IMR-90 (cell line): ENCODE data around the gene TNIP2. TPM values are rescaled to one million over a fixed set of nuclear protein-coding genes. Genes with fewer than 3 reads are reported as not detected.

ENCODE experiments used
- CEBPB ChIP-seq: IDR thresholded peaks from 2 replicates; pipeline ENCODE4 v1.6.1; 2012; ENCODE audit warnings: low read depth, low read length, improper control_type of control experiment
- CHD1 ChIP-seq: IDR thresholded peaks from 2 replicates; pipeline ENCODE4 v1.6.1; 2012; ENCODE audit warnings: low read depth, low read length, improper control_type of control experiment
- MAFK ChIP-seq: IDR thresholded peaks from 2 replicates; pipeline ENCODE4 v1.6.1; 2012; ENCODE audit warnings: low read depth, low read length, improper control_type of control experiment
- NFE2L2 ChIP-seq: fragments of 150-350 bp; IDR thresholded peaks from 2 replicates; pipeline ENCODE4 v1.6.1; 2016; ENCODE audit warnings: low read depth, mild to moderate bottlenecking, low read length
- POLR2A ChIP-seq: IDR thresholded peaks from 2 replicates; pipeline ENCODE4 v1.6.1; 2012; ENCODE audit warnings: mild to moderate bottlenecking, low read depth, low read length
- RAD21 ChIP-seq: IDR thresholded peaks from 2 replicates; pipeline ENCODE4 v1.6.1; 2012; ENCODE audit warnings: low read length, improper control_type of control experiment
- RCOR1 ChIP-seq: IDR thresholded peaks from 2 replicates; pipeline ENCODE4 v1.6.1; 2012; ENCODE audit warnings: mild to moderate bottlenecking, low read length, improper control_type of control experiment; ENCODE audit not compliant: insufficient replicate concordance
- SMC3 ChIP-seq: fragments of 150-350 bp; IDR thresholded peaks from 2 replicates; pipeline ENCODE4 v1.6.1; 2016; ENCODE audit warnings: low read depth, mild to moderate bottlenecking, antibody characterized with exemption, low read length, moderate library complexity
- polyA plus RNA-seq, 3 experiments: library from polyadenylated mRNA; depleted of rRNA; stranded (reverse); fragments of >200 nt; gene quantifications; 2 replicates each; pipeline ENCODE4 v1.2.3, GENCODE V29; 2012; ENCODE audit warnings: low replicate concordance in 1 of 3
- total RNA-seq: library from RNA; depleted of rRNA; stranded (reverse); fragments of >200 nt; gene quantifications from 2 replicates; pipeline ENCODE4 v1.2.3, GENCODE V29; 2012

The TNIP2 gene
- total and polyA plus RNA-seq, 2 of the 4 experiments (the other 2 are of a cell fraction): 33.3 to 38.5 TPM

DNA sequence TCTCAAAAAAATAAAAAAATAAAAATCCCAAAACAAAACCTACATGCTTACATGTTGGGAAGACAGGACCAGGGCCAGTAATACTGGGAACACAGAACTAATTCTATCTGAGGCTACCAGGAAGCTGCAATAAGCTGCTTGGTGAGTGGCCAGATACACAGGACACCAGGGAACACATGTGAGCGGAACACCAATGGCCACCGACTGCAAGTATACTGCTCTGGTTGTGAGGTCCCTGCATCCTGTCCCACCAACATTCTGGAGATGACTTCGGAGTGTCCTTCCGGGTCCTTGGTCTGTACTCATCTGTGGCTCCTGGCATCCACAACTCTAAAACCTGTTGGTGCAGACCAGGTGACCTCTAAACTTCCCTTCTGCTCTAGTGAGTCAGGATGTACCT lies 2.7 kb downstream of the TNIP2 start (continued):
- TF ChIP-seq CHD1 (no peak), POLR2A (no peak), NFE2L2 (no peak), RCOR1 (no peak), SMC3 (no peak), MAFK (no peak), CEBPB (no peak), RAD21 (no peak)
